Astrocyte of the hippocampus (primary cell): ENCODE results near the gene ANKRD17.
A peak's percentile ranks its signal among the peaks of the same experiment; 100 is the strongest.
"Not testable (repeated sequence)": the region's sequence is repeated elsewhere in the genome, so short reads cannot be mapped to it uniquely, and the experiment has no call there.

ENCODE experiments used
- DNase-seq: peaks from one replicate; pipeline ENCODE4 v3.0.0; 2011; ENCODE audit warnings: low read depth, low spot score

The ANKRD17 gene

DNA sequence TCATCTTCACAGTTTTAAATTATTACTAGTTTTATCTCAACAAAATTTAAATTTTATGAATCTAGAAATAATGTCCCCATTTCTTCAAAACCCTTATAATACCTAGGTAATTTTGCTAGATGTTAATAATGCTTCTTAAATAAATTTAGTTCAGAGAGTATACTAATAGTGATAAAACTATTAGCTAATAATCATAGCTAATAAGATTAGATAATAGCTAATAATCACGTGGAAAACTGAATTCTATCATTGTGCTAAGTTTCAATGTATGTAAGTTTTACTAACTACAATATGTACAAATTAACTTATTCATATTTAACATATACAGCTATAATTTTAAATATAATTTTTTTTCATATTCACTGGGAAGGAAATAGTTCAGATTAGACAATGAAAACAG, 10.2 kb downstream of the ANKRD17 start:
- DNase-seq: no peak

DNA sequence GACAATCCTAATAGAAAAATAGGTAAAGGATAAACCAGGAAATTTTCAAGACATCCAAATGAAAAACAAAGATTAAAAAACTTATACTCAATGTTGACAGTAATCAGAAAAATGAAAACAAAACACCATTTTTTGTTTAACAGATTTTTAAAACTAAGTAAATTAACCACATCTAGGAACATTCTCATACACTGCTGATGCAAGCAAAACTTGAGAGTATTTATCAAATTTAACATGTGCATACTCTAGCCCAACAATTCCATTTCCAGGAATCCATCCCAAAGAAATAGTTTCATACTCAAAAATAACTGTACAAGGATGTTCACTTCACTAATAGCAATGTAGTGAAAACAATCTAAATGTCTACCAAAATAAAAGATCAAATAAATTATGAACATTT, 11.5 kb downstream of the ANKRD17 start:
- DNase-seq: no peak

DNA sequence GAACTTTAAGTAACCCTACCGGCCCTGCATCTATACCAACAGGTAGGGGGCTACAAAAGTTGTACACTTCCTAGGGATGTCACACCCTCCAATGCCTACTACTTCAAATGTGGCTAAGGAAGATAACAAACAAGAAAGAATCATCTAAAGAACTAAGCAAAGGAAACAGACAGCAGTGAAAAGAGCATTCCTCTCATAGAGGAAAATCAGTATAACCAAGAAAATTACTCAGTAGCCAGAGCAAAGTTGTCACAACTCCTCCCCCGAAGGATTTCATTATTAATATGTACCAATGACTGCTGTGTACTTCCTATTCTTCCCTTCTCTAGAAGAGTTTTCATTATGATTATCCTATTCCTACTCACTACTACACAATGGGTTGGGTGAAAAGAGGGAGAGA, 12.6 kb downstream of the ANKRD17 start:
- DNase-seq: no peak

DNA sequence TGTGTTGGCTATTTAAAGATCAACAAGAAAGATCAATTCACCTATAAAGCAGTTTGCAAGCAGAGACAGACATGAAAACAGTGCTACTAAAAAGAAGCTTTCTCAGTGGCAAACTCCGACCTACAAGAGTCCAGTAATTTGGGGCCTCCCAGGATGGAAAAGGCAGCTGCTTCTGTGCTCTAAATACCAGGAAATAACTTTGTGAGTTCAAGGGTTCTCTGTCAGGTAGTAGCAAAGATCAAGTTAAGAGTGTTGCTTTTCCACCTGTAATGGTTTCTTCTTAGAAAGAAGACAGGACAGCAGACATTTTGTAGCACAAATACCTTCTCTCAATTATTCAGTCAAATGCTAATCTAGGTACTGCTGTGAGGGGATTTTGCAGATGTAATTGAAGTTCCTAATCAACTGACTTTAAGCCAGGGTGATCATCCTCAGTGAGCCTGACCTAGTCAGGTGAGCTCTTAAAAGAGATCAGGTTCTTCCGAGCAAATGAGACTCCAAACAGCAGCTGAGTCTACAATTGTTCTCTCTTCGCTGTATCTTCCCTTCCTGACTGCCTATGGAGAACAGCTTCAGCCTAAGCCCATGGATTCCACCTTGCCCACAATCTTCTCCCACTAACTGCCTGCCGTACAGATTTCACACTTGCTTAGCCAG, 13.5 kb downstream of the ANKRD17 start:
- no peak for DNase-seq

DNA sequence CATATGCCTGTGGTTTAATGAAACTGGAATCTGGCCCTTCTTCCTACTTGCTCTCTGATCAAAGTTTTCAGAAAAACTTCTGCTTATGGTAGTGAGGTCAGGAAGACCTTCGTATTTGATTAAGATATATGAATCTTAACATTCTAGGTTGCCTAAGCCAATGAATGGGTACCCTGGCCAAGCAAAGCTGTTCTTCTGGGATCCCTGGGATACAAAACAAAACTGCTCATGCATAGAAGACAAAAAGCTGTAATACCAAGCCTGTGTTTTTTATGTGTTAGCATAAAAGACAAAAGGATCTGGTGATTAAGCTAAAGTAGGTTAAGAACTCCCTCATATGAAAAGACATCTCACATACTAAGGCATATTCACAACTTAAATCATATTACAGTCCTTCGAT, 21.6 kb downstream of the ANKRD17 start:
- DNase-seq: no peak

DNA sequence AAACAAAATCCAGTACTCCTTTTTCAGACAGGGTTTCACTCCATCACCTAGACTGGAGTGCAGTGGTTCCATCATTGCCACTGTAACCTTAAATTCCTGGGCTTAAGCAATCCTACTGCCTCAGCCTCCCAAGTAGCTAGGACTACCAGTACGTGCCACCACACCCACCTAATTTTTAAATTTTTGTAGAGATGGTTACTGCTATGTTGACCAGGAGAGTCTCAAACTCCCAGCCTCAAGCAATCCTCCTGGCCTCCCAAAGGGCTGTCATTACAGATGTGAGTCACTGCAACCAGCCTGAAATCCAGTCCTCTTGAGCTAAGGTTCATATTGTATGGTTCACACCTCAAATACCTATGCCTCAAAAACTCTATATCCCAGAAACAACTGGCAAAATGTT, 22.4 kb downstream of the ANKRD17 start:
- DNase-seq: no peak

DNA sequence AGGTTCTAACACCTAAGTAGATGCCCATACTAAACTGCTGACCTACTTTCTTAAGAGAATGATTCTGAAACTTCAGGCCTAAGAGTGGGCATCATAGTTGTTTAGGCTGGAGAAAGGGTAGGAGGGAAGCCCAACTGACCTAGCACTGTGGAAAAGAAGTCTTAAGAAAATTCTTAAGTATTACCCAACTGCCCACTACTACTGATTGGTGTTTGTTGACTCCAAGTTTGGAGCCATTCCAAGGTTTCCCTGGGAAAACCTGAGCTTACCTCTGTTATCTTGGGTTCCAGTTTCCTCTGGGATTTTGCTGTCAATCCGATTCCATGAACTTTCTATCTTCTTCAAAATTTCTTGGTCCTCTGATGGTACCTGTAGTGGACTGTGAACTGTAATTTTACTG, 23.9 kb downstream of the ANKRD17 start:
- DNase-seq: no peak

DNA sequence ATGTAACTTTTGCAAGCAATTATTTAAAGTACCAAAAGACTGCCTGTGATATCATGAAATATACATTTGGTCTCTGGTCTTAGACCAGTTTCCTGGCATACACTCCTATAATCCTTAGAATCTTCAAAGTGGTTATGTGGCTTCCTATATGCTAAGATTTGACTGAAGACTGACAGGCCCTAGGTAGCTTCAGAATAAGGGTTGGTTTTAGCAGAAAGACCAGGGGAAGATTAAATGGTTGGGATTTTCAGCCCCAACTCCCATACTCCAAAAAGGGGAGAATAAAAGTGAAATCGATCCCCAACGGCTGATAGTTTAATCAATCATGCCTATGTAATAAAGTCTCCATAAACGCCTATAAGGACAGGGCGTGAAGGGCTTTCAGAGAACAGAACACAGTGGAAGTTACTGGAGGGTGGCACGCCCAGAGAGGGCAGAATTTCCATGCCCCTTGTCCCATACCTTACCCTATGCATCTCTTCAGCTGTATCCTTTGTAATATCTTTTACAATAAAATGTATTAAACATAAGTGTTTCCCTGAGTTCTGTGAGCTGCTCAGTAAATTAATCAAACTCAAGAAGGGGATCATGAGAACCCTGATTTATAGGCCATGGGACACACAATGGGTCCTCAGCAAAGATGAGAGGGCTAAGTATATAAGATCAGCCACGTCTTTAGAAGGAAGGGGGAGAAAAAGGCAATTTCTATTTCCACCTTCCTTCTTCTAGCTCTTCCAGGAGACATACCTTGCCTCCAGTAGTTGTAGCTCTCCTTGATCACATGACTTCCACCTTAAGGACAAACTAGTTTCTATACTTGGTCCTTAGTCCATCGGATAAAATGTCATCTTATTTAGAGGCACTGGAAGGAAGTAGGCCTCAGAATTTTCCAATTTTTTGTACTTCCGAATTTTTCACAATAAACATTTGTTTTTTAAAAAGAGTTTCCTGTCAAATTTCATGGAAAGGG, 26.8 kb downstream of the ANKRD17 start:
- no peak for DNase-seq

DNA sequence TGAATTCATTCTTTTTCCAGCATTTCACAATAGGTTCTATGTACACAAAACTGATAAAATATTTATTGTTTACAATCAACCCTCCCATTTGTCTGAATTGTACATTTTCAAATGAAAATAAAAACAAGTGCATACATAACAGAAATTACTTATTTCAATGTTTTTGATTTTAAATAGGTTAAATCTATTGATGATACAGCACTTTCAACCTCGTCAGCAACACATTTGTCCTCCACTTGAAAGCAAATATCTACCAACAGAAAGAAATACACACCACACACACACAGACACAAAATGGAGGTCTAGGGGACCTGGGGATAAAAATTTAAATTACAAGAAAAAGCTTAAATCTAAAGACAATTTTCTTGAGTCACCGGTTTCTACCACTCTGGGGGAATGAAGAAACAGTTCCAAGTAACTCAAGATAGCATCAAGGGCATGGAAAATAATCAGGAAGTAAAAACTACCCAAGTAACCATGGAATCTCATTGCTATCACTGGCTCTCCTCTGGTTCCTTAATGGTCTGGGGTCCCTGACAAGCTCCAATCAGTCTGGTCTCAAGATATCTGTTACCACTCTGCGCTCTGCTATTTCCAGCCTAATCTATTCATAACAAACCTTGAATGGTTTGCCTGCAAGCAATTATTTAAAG, 27.6 kb downstream of the ANKRD17 start:
- no peak for DNase-seq

DNA sequence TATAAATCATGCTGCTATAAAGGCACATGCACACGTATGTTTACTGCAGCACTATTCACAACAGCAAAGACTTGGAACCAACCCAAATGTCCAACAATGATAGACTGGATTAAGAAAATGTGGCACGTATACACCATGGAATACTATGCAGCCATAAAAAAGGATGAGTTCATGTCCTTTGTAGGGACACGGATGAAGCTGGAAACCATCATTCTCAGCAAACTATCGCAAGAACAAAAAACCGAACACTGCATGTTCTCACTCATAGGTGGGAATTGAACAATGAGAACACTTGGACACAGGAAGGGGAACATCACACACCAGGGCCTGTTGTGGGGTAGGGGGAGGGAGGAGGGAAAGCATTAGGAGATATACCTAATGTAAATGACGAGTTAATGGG, 29.8 kb downstream of the ANKRD17 start:
- DNase-seq: not testable (repeated sequence)

DNA sequence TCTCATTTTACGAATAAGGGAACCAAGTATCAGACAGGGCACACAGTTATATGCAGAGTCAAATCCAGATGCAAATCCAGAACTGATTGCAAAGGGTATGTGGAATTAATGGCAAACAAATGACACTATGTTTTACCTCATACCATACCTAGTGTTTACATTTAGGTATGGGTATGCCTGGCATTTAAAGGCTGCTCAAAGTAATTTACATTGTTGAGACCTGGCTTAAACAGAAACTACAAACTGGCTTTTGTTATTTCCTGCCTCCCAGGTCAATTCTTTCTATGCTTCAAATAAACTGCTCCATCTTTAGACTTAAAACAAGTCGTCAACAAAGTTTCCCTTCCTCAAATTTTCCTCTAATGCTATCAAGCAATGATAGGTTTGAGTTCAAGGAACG, 33.7 kb downstream of the ANKRD17 start:
- DNase-seq: no peak

DNA sequence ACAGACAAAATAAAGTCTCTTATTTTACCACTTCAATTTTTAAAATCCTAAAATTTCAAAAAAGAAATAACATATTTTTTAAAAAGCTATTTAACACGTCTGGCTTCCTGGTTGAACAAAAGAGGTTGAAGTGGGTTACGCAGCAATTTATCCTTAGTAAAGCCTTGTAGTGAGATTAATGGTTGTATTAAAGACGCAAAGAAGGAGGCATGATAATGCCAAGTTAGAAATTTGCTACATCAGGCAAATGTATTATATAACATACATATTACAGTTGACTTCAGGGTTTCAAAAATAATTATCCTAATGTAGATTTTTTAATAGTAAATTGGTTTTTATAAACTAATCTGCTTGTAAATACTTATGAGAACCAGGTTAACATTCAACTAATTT, 35.3 kb downstream of the ANKRD17 start:
- no peak for DNase-seq

DNA sequence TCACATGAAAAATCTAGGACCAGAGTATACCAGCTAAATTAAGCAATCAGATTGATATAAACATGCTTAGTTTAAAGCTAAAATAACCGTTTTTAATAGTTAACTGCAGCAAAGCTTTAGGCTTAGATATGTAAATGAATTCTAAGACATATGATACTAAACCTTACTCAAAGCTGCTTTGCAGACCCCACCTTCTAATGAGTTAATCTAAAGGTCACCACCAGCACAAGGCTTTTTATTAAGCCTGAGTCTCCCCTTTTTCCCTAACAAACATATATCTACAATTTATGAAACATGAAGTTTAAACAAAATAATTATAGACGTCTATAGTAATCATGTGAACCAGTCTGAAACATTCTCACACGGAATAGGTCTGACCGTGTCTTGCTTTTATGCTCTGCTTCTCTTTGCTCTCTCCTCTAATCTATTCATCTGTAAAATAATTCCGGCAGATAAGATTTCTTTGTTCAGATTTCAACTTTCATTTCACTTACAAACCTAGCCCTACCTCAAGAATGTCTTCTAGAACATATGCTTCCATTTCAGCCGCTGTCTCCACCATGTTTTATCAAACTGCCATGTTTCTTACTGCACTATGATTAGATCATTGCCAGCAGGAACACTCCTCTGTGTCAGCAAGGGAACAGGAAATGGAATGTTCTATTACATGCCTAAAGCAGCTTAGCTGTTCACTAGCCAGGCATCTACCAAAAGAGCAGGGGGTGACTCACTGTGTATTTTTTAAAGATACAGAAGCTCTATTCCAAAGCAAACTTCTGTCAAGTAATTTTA, 35.9 kb downstream of the ANKRD17 start:
- peak; percentile 93 for DNase-seq

DNA sequence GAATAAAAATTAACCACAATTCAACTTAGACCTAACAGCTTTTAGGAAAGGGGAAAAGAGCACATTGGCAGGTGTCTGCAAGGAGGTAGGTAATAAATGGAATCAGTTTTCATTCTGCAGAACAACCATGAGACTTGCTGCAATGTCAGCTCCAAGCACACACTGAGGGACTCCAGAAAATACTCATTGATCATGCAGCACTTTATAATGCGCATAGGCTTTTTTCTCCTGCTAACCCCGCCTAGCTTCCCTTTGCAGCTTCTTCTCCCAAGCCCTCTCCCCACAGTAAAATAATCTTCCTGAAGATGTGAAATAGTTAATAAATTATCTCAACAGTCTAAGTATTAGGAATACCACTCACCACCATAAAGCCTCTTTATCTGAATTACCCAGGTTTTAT, 36.9 kb downstream of the ANKRD17 start:
- DNase-seq: no peak

DNA sequence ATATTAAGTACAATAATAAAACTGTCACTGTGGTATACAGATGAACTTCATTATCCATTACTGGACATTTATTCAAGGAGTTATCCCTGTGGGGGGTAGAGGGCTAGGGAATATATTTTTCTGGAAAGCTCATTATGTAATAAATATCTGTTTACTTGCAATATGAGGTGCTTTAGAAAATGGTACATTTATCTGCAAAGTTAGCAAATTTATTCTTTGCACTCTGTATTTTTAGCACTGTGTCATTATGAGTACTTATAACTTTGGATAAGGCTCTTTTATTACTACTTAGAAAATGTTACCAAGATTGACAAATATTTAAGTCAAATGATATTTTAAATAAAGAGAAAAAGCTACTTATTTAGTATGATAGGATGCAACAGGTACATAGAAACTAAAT, 37.8 kb downstream of the ANKRD17 start:
- no peak for DNase-seq

DNA sequence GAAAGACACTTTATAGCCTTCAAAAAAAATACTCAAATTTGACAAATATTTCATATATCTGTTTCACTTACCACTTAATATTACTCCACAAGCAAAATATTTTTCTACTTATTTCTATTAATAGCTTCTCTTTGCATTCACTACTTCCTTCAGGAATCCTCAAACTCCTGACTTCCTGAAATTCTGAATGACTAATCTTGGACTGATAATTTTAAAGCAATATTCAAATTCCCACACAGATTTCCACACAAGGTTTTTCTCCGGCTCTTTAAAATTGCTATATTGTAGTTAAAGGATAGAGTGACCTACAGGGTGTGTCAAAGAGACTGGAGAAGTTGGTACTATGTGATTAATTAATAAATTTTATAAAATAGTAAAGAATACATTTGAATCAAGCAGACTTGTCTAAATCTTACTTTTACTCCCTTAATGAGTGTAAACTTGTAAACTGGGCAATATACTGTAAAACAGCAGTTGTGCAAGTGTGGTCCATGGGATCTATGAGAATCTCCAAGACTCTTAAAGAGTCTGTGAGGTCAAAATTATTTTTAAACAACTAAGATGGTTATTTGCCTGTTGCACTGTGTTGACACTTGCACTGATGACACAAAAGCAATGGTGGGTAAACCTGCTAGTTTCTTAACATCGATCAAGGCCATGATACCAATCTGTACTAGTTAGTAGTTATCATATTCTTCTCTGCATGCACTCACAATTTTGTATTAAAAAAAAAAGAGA, 44.5 kb downstream of the ANKRD17 start:
- no peak for DNase-seq

DNA sequence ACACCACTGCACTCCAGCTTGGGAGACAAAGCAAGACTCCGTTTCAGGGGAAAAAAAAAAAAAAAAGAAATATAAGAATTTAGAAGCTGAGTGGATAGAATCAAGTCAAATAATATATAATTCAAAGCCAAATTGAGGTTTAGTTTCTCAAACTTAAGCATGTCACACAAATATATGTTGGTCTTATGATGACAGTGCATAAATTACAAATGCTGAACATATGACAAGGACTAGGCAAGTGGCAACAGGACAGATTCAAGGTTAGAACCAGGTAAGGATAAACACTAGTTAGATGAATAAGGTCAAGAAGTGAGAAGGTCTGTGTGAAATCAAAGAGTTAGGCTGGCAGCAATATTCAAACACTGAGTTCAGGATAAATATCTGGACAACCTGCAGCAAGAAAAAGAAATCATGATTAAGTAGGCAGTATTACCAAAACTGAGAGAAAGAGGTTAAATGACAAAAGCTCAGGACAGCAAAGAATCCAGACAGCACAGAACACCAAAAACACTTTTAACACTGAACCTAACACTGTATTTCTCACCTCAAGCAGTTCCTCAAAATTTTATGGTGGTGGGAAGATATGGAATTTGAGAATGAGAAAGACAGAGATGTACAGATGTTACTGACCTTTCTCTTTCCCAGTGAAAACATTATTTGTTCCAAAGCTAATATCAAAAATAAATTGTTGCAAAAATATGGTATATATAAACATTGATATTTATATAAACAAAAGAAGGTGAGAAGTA, 45.4 kb downstream of the ANKRD17 start:
- no peak for DNase-seq

DNA sequence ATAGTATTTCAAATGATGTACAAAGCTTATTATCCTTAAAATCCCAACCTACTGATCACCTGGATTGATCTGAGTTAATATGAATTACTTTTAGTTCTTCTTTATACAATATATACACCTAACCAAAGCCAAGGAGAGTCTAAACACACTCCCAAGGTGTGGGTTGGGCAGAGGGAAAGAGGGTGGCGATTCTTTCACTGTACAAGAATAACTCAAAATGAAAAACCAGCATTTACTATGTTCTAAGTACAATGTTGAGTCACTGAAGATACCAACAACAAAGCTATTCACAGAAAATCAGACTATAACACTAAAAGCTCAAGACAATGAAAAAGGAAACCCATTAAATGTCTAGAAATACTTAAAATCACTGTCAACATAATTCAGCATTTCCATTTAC, 46.6 kb downstream of the ANKRD17 start:
- DNase-seq: no peak

DNA sequence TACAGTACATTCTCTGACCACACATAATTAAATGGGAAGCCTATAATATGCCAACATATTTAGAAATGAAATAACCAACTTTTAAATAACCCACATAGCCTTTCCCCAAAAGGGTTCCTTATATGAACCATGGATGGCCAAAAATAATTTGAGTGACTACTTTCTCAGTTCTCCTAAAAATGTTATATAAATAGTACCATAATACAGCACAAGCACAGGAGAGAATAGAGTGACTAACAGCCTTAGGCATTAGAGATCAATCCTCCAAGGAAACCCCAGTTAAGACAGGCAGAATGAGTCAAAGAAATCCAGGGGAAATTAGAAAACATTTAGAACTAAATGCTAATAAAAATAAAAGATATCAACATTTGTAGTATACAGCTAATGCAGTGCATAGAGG, 50.2 kb downstream of the ANKRD17 start:
- peak; percentile 41 for DNase-seq

DNA sequence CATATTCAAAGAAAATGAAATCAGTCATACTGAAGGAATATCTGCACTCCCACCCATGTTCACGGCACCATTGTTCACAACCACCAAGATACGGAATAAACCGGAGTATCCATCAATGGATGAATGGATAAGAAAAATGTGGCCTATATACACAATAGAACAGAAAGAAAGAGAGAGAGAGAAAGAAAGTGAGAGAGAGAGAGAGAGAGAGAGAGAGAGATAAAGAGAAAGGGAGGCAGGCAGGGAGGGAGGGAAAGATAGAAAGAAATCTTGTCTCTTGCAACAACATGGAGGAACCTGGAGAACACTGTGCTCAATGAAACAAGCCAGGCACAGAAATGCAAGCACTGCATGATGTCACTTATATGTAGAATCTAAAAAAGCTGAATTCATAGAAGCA, 52.4 kb downstream of the ANKRD17 start:
- DNase-seq: no peak
